Measurements from ENCODE around the gene ZSCAN31. TPM values are rescaled to one million over a fixed set of nuclear protein-coding genes. Genes with fewer than 3 reads are reported as not detected.

Gene ZSCAN31
- total RNA-seq (10 to 100 TPM in 2 of 5 donors, 1 to 10 TPM in 3; 2.3 to 13.4 (median 9.9) TPM), polyA plus RNA-seq (1 to 10 TPM; 2.7 to 8.2 (median 5.3) TPM)
- long read RNA-seq, donor 1: 0 reads
- long read RNA-seq, donor 2, partial matches to known transcripts: 0 of 1 reads
- long read RNA-seq, donor 2, other reads (novel, unspliced or antisense): 0 of 1 reads
- long read RNA-seq, donor 3, partial matches to known transcripts: 0 of 1 reads
- long read RNA-seq, donor 3, other reads (novel, unspliced or antisense): 0 of 1 reads
- long read RNA-seq, donor 4: 0 reads
- long read RNA-seq, donor 5, partial matches to known transcripts: 0 of 1 reads
- long read RNA-seq, donor 5, other reads (novel, unspliced or antisense): 0 of 1 reads
- long read RNA-seq, donor 6, partial matches to known transcripts: 0 of 1 reads
- long read RNA-seq, donor 6, other reads (novel, unspliced or antisense): 0 of 1 reads
- long read RNA-seq, donor 7, partial matches to known transcripts: 0 of 2 reads
- long read RNA-seq, donor 7, other reads (novel, unspliced or antisense): 0 of 2 reads
- long read RNA-seq, donor 8: 0 reads
- long read RNA-seq, donor 9, partial matches to known transcripts: 0 of 1 reads
- long read RNA-seq, donor 9, other reads (novel, unspliced or antisense): 0 of 1 reads
- long read RNA-seq, donor 10, partial matches to known transcripts: 0 of 1 reads
- long read RNA-seq, donor 10, other reads (novel, unspliced or antisense): 0 of 1 reads

- Histone ChIP-seq H3K36me3 (no peaks in the 10 kb centered on the region), H3K4me3 (peak within 1 kb of the TSS; percentile 58 to 69 (median 60)), H3K9me3 (no peaks in the 10 kb centered on the region), H3K27ac (peak within 1 kb of the TSS; percentile 93 to 99 (median 95)), H3K27me3 (no peaks in the 10 kb centered on the region), H3K4me1 (peaks cover 3 to 26% (median 14%) of the 10 kb centered on the region in 4 donors)
- TF ChIP-seq POLR2AphosphoS5 (IDR thresholded peaks at IDR 0.05): peak; percentile 73 to 95 (median 87)
- TF ChIP-seq POLR2A (IDR thresholded peaks at IDR 0.05): peak in 1 of 4 donors; percentile 74
- no peak for TF ChIP-seq CTCF (IDR thresholded peaks at IDR 0.05)
- WGBS, 5 donors: 0 to 1% (median 1%) methylated on average over 22 to 35 of the region's 35 CpGs
- intact Hi-C loops (cut with DNase I; ENCODE audit: low total_unique reads): no loop called here
- peak; percentile 96 to 99 for DNase-seq
Observed at GRCh38 chr6:28335564-28336283, at the start of gene ZSCAN31. TSS of gene ZSCAN31 (minus strand) at chr6:28336148. CDS start at chr6:28329683, 6,465 bp downstream.

GRCh38 chr6:28384143-28384533 is 48.2 kb upstream of the ZSCAN31 start:
- intact Hi-C loops (cut with DNase I; ENCODE audit: low total_unique reads): no loop called here
- DNase-seq: no peak
- Histone ChIP-seq H3K27me3 (no peaks in the 10 kb centered on the region), H3K4me3 (no peak overlapping the region), H3K4me1 (peaks cover 8 to 19% (median 9%) of the 10 kb centered on the region in 4 donors), H3K36me3 (peaks cover 4 to 66% (median 50%) of the 10 kb centered on the region in 4 donors), H3K9me3 (peaks cover 0 to 3% (median 0%) of the 10 kb centered on the region in 4 donors), H3K27ac (peak overlapping the region in 4 of 5 donors; percentile 80 to 84 (median 82))
- TF ChIP-seq CTCF (IDR thresholded peaks at IDR 0.05) (no peak), POLR2A (IDR thresholded peaks at IDR 0.05) (no peak), POLR2AphosphoS5 (IDR thresholded peaks at IDR 0.05) (no peak)
- WGBS, 5 donors: 70 to 81% (median 77%) methylated on average over 2 of the region's 2 CpGs

- peak in 5 of 7 experiments; percentile 13 to 43 (median 28) for TF ChIP-seq CTCF (IDR thresholded peaks at IDR 0.05)
- TF ChIP-seq POLR2A (IDR thresholded peaks at IDR 0.05): no peak
- peak; percentile 42 to 66 (median 56) for TF ChIP-seq POLR2AphosphoS5 (IDR thresholded peaks at IDR 0.05)
- H3K4me1 ChIP-seq: peaks cover 8 to 19% (median 9%) of the 10 kb centered on the region in 4 donors
- DNase-seq: peak; percentile 88 to 96
- H3K27ac ChIP-seq: peak overlapping the region; percentile 78 to 84 (median 81)
- peak overlapping the region; percentile 49 to 60 (median 52) for H3K4me3 ChIP-seq
- WGBS, 5 donors: 14 to 24% (median 16%) methylated on average over 31 of the region's 31 CpGs
- peaks cover 6 to 66% (median 44%) of the 10 kb centered on the region in 4 donors for H3K36me3 ChIP-seq
- H3K9me3 ChIP-seq: peaks cover 0 to 10% (median 0%) of the 10 kb centered on the region in 4 donors
- H3K27me3 ChIP-seq: no peaks in the 10 kb centered on the region
- intact Hi-C loops (cut with DNase I; ENCODE audit: low total_unique reads): no loop called here
Observed at GRCh38 chr6:28383235-28384142, 47.5 kb upstream of the ZSCAN31 start.
